Endothelial cell of umbilical vein (primary cell): ENCODE data around the gene FIGNL2.

ENCODE experiments used
- POLR2AphosphoS5 ChIP-seq: IDR thresholded peaks from 2 replicates; pipeline ENCODE4 v1.6.1; 2012; ENCODE audit warnings: low read depth, mild to moderate bottlenecking, control low read depth, low read length, moderate library complexity; ENCODE audit not compliant: insufficient read depth
- TF ChIP-seq, protein P1 (sequence below), 2 donors: IDR thresholded peaks; 1 replicate in 1 of 2; 2 replicates in 1 of 2; pipeline ENCODE4 v1.5.1; 2011; ENCODE audit warnings: low read length in 2 of 2, mild to moderate bottlenecking in 2 of 2, moderate library complexity in 2 of 2, control low read depth in 1 of 2, inconsistent platforms in 1 of 2, low read depth in 1 of 2; ENCODE audit not compliant: insufficient read depth in 1 of 2; ENCODE audit errors: extremely low read depth in 1 of 2
- TF ChIP-seq, protein P2 (sequence below): IDR thresholded peaks from 2 replicates; pipeline ENCODE4 v1.6.1; 2011; ENCODE audit not compliant: insufficient read depth, insufficient read length

DNA sequence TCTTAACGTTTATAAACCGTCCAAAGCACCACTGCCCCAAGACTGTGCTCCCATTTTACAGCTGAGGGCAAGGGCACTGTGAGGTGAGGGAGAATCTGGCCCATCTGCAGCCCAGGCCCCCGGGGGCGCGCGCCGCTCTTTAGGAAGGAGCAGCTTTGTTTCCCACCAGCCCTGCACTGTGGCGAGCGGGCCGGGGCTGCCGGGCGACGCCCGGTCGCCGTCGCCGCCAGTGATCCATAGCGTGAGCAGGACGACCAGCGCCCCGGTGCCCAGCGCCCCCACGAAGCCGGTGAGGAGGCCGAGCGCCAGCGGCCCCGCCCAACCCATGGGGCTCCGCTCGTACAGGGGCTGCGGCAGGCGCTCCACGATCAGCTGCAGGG, 34.6 kb downstream of the FIGNL2 start:
- TF ChIP-seq POLR2AphosphoS5: no peak
- TF ChIP-seq, protein P1, sequence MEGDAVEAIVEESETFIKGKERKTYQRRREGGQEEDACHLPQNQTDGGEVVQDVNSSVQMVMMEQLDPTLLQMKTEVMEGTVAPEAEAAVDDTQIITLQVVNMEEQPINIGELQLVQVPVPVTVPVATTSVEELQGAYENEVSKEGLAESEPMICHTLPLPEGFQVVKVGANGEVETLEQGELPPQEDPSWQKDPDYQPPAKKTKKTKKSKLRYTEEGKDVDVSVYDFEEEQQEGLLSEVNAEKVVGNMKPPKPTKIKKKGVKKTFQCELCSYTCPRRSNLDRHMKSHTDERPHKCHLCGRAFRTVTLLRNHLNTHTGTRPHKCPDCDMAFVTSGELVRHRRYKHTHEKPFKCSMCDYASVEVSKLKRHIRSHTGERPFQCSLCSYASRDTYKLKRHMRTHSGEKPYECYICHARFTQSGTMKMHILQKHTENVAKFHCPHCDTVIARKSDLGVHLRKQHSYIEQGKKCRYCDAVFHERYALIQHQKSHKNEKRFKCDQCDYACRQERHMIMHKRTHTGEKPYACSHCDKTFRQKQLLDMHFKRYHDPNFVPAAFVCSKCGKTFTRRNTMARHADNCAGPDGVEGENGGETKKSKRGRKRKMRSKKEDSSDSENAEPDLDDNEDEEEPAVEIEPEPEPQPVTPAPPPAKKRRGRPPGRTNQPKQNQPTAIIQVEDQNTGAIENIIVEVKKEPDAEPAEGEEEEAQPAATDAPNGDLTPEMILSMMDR (IDR thresholded peaks at IDR 0.05; ENCODE audit: extremely low read depth in 1 of 2, insufficient read depth in 1 of 2, low read depth in 1 of 2, low read length in 2 of 2): no peak
- TF ChIP-seq, protein P2, sequence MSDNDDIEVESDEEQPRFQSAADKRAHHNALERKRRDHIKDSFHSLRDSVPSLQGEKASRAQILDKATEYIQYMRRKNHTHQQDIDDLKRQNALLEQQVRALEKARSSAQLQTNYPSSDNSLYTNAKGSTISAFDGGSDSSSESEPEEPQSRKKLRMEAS: no peak
